Suprapubic skin (tissue), 4 donors: ENCODE data around the gene GIT2. TPM values are rescaled to one million over a fixed set of nuclear protein-coding genes. Genes with fewer than 3 reads are reported as not detected.

Source experiments
- DNase-seq, 2 donors: peaks; one replicate each; pipeline ENCODE4 v3.0.0-alpha.2; 2019; ENCODE audit warnings: low spot score in 2 of 2
- H3K27ac ChIP-seq: fragments of 200-600 bp; sonication (generic); one replicate; pipeline ENCODE4 v1.5.1; 2019
- H3K27me3 ChIP-seq: fragments of 200-600 bp; sonication (generic); one replicate; pipeline ENCODE4 v1.5.1; 2019
- H3K36me3 ChIP-seq: fragments of 200-600 bp; sonication (generic); one replicate; pipeline ENCODE4 v1.5.1; 2019
- H3K4me1 ChIP-seq: fragments of 200-600 bp; sonication (generic); one replicate; pipeline ENCODE4 v1.5.1; 2019
- H3K4me3 ChIP-seq: fragments of 200-600 bp; sonication (generic); one replicate; pipeline ENCODE4 v1.5.1; 2019; ENCODE audit warnings: mild to moderate bottlenecking
- H3K9me3 ChIP-seq: fragments of 200-600 bp; sonication (generic); one replicate; pipeline ENCODE4 v1.5.1; 2019
- CTCF ChIP-seq, 2 donors: fragments of 200-600 bp in 1 of 2; fragments of 450-650 bp in 1 of 2; sonication (generic) in 1 of 2; IDR thresholded peaks; one replicate each; pipeline ENCODE4 v1.5.1; 2016 to 2019; ENCODE audit warnings: antibody characterized with exemption in 2 of 2, mild to moderate bottlenecking in 1 of 2, moderate library complexity in 1 of 2
- EP300 ChIP-seq: sonication (generic); formaldehyde crosslinking; IDR thresholded peaks from one replicate; pipeline ENCODE4 v1.6.1; 2017; ENCODE audit warnings: antibody characterized with exemption
- POLR2A ChIP-seq, 2 donors: fragments of 450-650 bp; IDR thresholded peaks; one replicate each; pipeline ENCODE4 v1.6.1; 2017; ENCODE audit warnings: antibody characterized with exemption in 2 of 2, mild to moderate bottlenecking in 2 of 2, moderate library complexity in 2 of 2
- POLR2AphosphoS5 ChIP-seq, 3 donors: sonication (generic); formaldehyde crosslinking; IDR thresholded peaks; one replicate each; pipeline ENCODE4 v1.6.1; 2017; ENCODE audit warnings: antibody characterized with exemption in 3 of 3
- WGBS: methylation state at CpG from one replicate; pipeline ENCODE4 v1.1.5; 2018; 5-methylcytosine and 5-hydroxymethylcytosine counted together
- total RNA-seq, 4 donors: library from RNA; depleted of rRNA; stranded (reverse); fragments of >200 nt; gene quantifications; one replicate each; pipeline ENCODE4 v1.1.0, GENCODE V29; 2016

The GIT2 gene
- total RNA-seq: 10 to 100 TPM; 19.4 to 60.6 (median 35.0) TPM

GRCh38 chr12:109995686-109996482 lies at the start of gene GIT2:
TSS of gene GIT2 (minus strand) at chr12:109996368. CDS start at chr12:109996224, 144 bp downstream.
- H3K9me3 ChIP-seq: no peaks in the 10 kb centered on the region
- no peaks in the 10 kb centered on the region for H3K27me3 ChIP-seq
- peaks cover 2% of the 10 kb centered on the region for H3K36me3 ChIP-seq
- H3K4me3 ChIP-seq: peak within 1 kb of the TSS; percentile 89
- H3K27ac ChIP-seq: peak within 1 kb of the TSS; percentile 88
- peak; percentile 96 to 97 for DNase-seq
- no peak for TF ChIP-seq CTCF (IDR thresholded peaks at IDR 0.05)
- TF ChIP-seq POLR2A (IDR thresholded peaks at IDR 0.05): peak in 1 of 2 donors; percentile 41
- no peak for TF ChIP-seq EP300
- TF ChIP-seq POLR2AphosphoS5 (IDR thresholded peaks at IDR 0.05): peak in 1 of 3 donors; percentile 74
- peaks cover 39% of the 10 kb centered on the region for H3K4me1 ChIP-seq
- 2% methylated on average over 13 of the region's 65 CpGs for WGBS

- Histone ChIP-seq H3K27me3 (no peaks in the 10 kb centered on the region), H3K27ac (no peak overlapping the region)
- 93% methylated on average over 3 of the region's 3 CpGs for WGBS
Observed at GRCh38 chr12:110042264-110042663, 46.1 kb upstream of the GIT2 start.

GRCh38 chr12:110039085-110039807 lies 43.1 kb upstream of the GIT2 start:
- no peaks in the 10 kb centered on the region for H3K9me3 ChIP-seq
- H3K27me3 ChIP-seq: no peaks in the 10 kb centered on the region
- 45% methylated on average over 5 of the region's 5 CpGs for WGBS
- H3K36me3 ChIP-seq: peaks cover 62% of the 10 kb centered on the region
- H3K27ac ChIP-seq: peak overlapping the region; percentile 68
- peaks cover 20% of the 10 kb centered on the region for H3K4me1 ChIP-seq
- DNase-seq: no peak
- no peak overlapping the region for H3K4me3 ChIP-seq
- no peak for TF ChIP-seq POLR2A (IDR thresholded peaks at IDR 0.05)
- TF ChIP-seq EP300: peak; percentile 45

More at GRCh38 chr12:110042264-110042663, 46.1 kb upstream of the GIT2 start:
- H3K4me1 ChIP-seq: peaks cover 30% of the 10 kb centered on the region
- TF ChIP-seq POLR2A (IDR thresholded peaks at IDR 0.05) (no peak), EP300 (no peak), POLR2AphosphoS5 (IDR thresholded peaks at IDR 0.05) (no peak), CTCF (IDR thresholded peaks at IDR 0.05) (no peak)
- H3K9me3 ChIP-seq: no peaks in the 10 kb centered on the region
- no peak overlapping the region for H3K4me3 ChIP-seq
- H3K36me3 ChIP-seq: peaks cover 39% of the 10 kb centered on the region
- DNase-seq: no peak

- DNase-seq: no peak
- H3K27ac ChIP-seq: peak overlapping the region; percentile 56
- WGBS: 59% methylated on average over 5 of the region's 5 CpGs
- H3K27me3 ChIP-seq: no peaks in the 10 kb centered on the region
- no peak for TF ChIP-seq POLR2AphosphoS5 (IDR thresholded peaks at IDR 0.05)
- no peak for TF ChIP-seq EP300
- TF ChIP-seq CTCF (IDR thresholded peaks at IDR 0.05): no peak
- TF ChIP-seq POLR2A (IDR thresholded peaks at IDR 0.05): no peak
- H3K4me3 ChIP-seq: no peak overlapping the region
- peaks cover 20% of the 10 kb centered on the region for H3K4me1 ChIP-seq
- no peaks in the 10 kb centered on the region for H3K9me3 ChIP-seq
- H3K36me3 ChIP-seq: peaks cover 67% of the 10 kb centered on the region
Observed at GRCh38 chr12:110038741-110039084, 42.5 kb upstream of the GIT2 start.

GRCh38 chr12:110037315-110037714 lies 41.1 kb upstream of the GIT2 start:
- Histone ChIP-seq H3K4me1 (peaks cover 12% of the 10 kb centered on the region), H3K27ac (no peak overlapping the region), H3K36me3 (peaks cover 72% of the 10 kb centered on the region), H3K27me3 (no peaks in the 10 kb centered on the region), H3K9me3 (no peaks in the 10 kb centered on the region), H3K4me3 (no peak overlapping the region)
- DNase-seq: peak in 1 of 2 donors; percentile 45
- WGBS: 85% methylated on average over 4 of the region's 5 CpGs
- TF ChIP-seq EP300 (no peak), POLR2AphosphoS5 (IDR thresholded peaks at IDR 0.05) (no peak)

GRCh38 chr12:110035534-110036104 lies 39.5 kb upstream of the GIT2 start:
- peaks cover 78% of the 10 kb centered on the region for H3K36me3 ChIP-seq
- no peaks in the 10 kb centered on the region for H3K9me3 ChIP-seq
- H3K4me3 ChIP-seq: no peak overlapping the region
- TF ChIP-seq CTCF (IDR thresholded peaks at IDR 0.05) (no peak), EP300 (no peak), POLR2AphosphoS5 (IDR thresholded peaks at IDR 0.05) (no peak), POLR2A (IDR thresholded peaks at IDR 0.05) (no peak)
- no peaks in the 10 kb centered on the region for H3K27me3 ChIP-seq
- no peak for DNase-seq
- peaks cover 12% of the 10 kb centered on the region for H3K4me1 ChIP-seq
- whole genome bisulfite sequencing: 90% methylated on average over 7 of the region's 7 CpGs
- H3K27ac ChIP-seq: no peak overlapping the region
